KOPT-K1 (cell line): ENCODE data around the gene C8A.

Experiments
- H3K27ac ChIP-seq: fragments of 200-600 bp; sonication (generic); 2 replicates; pipeline ENCODE4 v1.5.1; 2016; ENCODE audit warnings: antibody characterized with exemption, mild to moderate bottlenecking, low read depth, low read length; ENCODE audit not compliant: poor library complexity, severe bottlenecking
- H3K36me3 ChIP-seq: fragments of 200-600 bp; sonication (generic); 2 replicates; pipeline ENCODE4 v1.5.1; 2017; ENCODE audit warnings: antibody characterized with exemption, mild to moderate bottlenecking, low read length, moderate library complexity; ENCODE audit not compliant: insufficient read depth
- H3K9me3 ChIP-seq: fragments of 200-600 bp; sonication (generic); 2 replicates; pipeline ENCODE4 v1.5.1; 2017; ENCODE audit warnings: antibody characterized with exemption, low read length, mild to moderate bottlenecking; ENCODE audit not compliant: insufficient read depth, poor library complexity, severe bottlenecking

C8A gene

GRCh38 chr1:56830052-56830451 lies 24.5 kb upstream of the C8A start:
- Histone ChIP-seq H3K27ac (no peak overlapping the region), H3K9me3 (no peaks in the 10 kb centered on the region), H3K36me3 (no peaks in the 10 kb centered on the region)

- Histone ChIP-seq H3K36me3 (no peaks in the 10 kb centered on the region), H3K27ac (no peak overlapping the region)
Measured at GRCh38 chr1:56831871-56832693, 22.5 kb upstream of the C8A start.

GRCh38 chr1:56833088-56833487 lies 21.5 kb upstream of the C8A start:
- no peaks in the 10 kb centered on the region for H3K9me3 ChIP-seq
- H3K27ac ChIP-seq, result no peak overlapping the region
- no peaks in the 10 kb centered on the region for H3K36me3 ChIP-seq

More at GRCh38 chr1:56831871-56832693, 22.5 kb upstream of the C8A start:
- no peaks in the 10 kb centered on the region for H3K9me3 ChIP-seq

DNA sequence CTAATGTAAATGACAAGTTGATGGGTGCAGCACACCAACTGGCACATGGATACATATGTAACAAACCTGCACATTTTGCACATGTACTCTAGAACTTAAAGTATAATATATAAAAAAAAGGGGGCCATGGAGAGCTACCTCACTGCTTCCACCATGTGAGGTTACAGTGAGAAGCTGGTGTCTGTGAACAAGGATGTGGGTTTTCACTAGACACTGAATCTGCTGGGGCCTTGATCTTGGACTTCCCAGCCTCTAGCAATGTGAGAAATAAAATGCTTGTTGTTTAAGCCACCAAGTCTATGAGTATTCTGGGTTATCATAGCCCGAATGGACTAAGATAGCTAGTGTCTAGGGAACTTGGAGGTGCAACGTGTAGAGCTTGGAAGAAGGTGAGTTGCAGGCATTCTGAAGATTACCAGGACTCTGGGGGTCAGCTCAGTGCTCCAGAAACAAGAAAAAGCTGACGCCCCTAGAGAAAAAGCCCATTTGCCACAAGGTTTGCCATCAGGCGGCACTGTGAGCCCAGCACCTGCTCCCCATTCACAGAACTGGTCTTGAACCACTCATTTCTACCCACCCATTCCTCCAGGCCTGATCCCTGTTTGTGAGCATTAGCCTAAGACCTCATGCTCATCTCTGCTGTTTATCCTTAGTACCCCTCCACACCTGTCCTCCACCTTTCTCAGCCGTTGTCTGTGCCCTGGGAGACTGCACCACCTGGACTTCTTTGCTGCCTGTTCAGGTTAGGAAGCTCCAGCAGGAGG lies 20.3 kb upstream of the C8A start:
- Histone ChIP-seq H3K36me3 (no peaks in the 10 kb centered on the region), H3K9me3 (no peaks in the 10 kb centered on the region), H3K27ac (no peak overlapping the region)

DNA sequence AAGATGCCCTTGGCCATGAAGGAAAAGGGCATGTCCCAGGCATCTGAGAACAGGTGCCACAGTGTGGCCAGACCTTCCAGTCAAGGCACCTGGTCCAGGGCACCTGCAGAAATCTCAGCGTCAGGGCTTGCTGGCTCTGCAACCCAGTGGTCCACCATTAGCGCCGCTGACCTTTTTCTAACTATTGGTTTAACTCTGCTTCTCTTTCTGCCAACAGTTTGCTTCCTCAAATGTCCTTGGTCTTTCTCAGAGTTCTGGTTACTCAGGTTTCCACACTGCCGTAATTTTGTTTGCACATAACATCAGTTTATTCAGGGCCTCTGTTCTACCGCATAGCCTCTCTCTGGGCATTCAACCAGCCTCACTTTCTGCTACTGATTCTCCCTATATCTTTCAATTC lies 18.9 kb upstream of the C8A start:
- Histone ChIP-seq H3K27ac (no peak overlapping the region), H3K36me3 (no peaks in the 10 kb centered on the region), H3K9me3 (no peaks in the 10 kb centered on the region)

GRCh38 chr1:56836359-56836758 lies 18.2 kb upstream of the C8A start:
- H3K27ac ChIP-seq, result no peak overlapping the region
- no peaks in the 10 kb centered on the region for H3K9me3 ChIP-seq

DNA sequence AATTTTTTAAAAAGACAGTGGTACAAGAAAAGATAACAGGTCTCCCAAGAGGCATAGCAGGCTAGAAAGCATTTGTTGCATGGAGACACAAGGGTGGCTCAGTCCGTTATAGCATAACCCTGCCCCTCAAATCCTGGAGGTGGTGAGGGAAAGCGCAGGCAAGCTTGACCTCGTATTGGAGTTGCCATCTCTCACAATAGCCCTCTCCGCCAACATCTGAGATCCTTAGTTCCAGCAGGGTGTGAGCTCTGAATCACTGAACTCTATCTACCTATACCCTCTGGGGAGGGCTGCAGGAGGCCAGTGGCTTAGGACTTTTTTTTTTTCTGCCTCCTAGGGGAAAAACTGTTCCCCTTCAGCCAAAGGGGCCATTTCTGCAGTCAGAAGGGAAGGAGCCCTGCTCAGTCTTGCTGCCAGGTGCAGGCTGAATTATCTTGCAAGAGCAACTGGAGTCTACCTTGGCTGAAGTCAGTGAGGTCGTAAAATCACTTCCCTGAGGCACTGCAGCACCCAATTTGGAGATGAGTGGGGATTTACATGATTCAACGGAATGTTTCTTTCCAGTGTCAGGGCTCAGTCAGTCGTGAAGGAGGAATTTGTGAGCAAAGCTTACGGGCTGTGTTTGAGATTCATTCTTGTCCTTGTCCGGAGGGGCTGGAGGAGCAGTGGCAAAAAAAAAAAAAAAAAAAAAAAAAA lies 17.2 kb upstream of the C8A start:
- H3K27ac ChIP-seq, result no peak overlapping the region
- no peaks in the 10 kb centered on the region for H3K9me3 ChIP-seq
- H3K36me3 ChIP-seq, result no peaks in the 10 kb centered on the region

More at GRCh38 chr1:56836359-56836758, 18.2 kb upstream of the C8A start:
- H3K36me3 ChIP-seq, result no peaks in the 10 kb centered on the region

GRCh38 chr1:56838759-56839158 lies 15.8 kb upstream of the C8A start:
- no peak overlapping the region for H3K27ac ChIP-seq
- H3K36me3 ChIP-seq, result no peaks in the 10 kb centered on the region
- no peaks in the 10 kb centered on the region for H3K9me3 ChIP-seq

DNA sequence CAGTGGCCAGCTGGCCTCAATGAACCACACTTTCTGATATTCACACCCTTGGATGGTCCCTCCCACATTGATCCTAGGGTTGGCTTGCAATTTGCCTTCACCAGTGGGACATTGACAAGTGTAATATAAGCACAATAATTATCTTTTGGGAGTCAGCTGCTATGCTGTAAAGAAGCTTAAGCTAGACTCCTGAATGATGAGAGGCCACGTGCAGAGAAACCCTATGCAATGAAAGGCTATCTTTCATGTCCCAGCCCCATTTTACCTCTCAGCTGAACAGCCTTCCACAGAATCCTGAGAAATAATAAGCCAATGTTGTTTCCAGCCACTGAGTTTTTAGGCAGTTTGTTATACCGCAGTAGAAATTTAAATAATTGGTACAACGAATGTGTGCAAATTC lies 11.1 kb upstream of the C8A start:
- no peaks in the 10 kb centered on the region for H3K36me3 ChIP-seq
- no peak overlapping the region for H3K27ac ChIP-seq
- no peaks in the 10 kb centered on the region for H3K9me3 ChIP-seq

DNA sequence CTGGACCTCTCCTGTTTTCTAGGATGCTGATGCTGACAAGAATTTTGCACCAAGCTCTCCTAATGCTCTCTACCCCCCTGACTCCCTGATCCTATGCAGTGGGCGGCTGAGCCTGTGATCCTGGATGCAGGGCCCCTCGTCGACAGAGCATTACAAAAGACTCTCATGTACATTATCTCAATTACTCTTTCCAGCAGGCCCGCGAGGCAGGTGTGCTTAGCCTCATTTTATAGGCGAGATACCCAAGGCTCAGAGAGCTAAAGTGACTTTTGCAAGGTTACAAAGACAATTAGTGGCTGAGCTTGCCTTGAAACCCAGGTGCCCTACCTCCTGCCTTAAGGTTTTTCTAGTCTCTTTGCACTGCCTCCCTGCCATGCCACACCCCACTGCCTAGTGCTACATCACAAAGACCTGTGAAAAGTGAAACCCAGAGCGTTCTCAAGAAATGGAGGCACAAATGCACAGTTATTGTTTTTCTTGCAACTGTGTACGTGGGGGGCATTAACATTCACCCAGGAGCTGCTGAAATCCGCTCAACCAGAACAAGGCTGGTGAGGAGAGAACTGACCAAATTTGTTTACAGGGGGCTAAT lies 10.0 kb upstream of the C8A start:
- no peak overlapping the region for H3K27ac ChIP-seq
- H3K36me3 ChIP-seq, result no peaks in the 10 kb centered on the region

DNA sequence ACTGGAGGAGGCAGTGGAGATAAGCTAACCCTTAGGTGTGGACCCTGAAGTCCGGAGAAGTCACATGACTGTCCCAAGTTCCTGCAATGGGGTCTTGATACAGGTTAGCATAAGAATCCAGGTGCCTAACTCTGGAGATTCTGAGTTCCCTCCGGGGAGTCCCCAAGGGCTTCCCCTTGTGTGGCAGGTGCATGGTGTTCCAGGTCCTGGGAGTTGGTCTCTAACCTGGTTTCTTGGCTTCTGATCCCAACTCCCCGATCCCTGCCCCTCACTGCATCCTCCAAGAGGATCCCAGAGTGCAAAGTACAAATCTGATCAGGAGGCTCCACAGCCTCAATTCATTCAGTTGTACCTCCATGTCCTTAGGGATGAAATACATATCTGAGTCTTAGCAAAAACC lies 9.3 kb upstream of the C8A start:
- Histone ChIP-seq H3K36me3 (no peaks in the 10 kb centered on the region), H3K27ac (no peak overlapping the region), H3K9me3 (no peaks in the 10 kb centered on the region)

More for the DNA sequence above, 10.0 kb upstream of the C8A start:
- no peaks in the 10 kb centered on the region for H3K9me3 ChIP-seq

GRCh38 chr1:56849750-56850149 lies 4.8 kb upstream of the C8A start:
- Histone ChIP-seq H3K27ac (no peak overlapping the region), H3K36me3 (no peaks in the 10 kb centered on the region), H3K9me3 (no peaks in the 10 kb centered on the region)

DNA sequence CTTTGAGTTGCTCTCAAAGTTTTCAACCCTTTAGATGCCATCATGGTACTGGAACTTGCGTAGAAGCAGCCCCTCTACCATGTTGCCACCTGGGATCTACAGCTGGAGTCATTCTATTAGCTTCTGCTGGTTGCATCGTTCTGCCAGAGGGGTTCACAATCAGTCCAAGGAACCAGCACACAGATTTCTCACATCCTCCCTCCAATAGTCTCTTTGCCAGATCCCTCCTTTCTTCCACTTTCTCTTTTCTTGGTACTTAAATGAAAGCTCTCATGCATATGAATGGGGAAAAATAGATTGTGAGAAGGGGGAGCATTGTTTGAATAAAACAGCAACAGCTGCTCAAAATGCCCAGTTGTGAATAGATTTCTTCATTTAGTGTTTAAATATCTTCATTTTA lies 4.2 kb upstream of the C8A start:
- Histone ChIP-seq H3K27ac (no peak overlapping the region), H3K36me3 (no peaks in the 10 kb centered on the region), H3K9me3 (no peaks in the 10 kb centered on the region)

GRCh38 chr1:56850922-56851321 lies 3.7 kb upstream of the C8A start:
- Histone ChIP-seq H3K9me3 (no peaks in the 10 kb centered on the region), H3K27ac (no peak overlapping the region), H3K36me3 (no peaks in the 10 kb centered on the region)

DNA sequence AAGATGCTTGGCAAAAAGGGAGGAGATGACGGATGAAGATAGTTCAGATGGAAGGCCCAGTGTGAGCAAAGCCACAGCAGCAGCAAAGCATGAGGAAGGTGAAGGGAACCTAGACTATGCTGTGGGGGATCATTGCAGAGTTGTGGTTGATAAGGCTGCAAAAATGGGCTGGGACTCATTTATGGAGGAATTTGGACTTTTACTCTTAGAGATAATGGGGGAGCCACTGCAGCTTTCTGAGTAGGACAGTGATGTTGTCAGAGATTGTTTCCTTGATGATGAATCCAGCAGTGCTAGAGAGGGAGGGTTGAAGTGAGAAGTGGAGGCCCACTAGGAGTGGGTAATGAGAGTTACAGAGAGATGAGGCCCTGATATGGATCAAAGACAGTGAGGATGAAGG lies 2.1 kb upstream of the C8A start:
- H3K9me3 ChIP-seq, result no peaks in the 10 kb centered on the region
- H3K36me3 ChIP-seq, result no peaks in the 10 kb centered on the region
- H3K27ac ChIP-seq, result no peak overlapping the region
